GM06990 (cell line): Measurements from ENCODE around the gene CCDC57.
"Not testable (repeated sequence)": the region's sequence is repeated elsewhere in the genome, so short reads cannot be mapped to it uniquely, and the experiment has no call there.

Experiments used
- DNase-seq: peaks from one replicate; pipeline ENCODE4 v3.0.0-alpha.2; 2011; ENCODE audit not compliant: insufficient read length; ENCODE audit errors: extremely low read depth
- H3K27me3 ChIP-seq: replicated peaks from 2 replicates; pipeline ENCODE4 v1.6.0; 2011; ENCODE audit warnings: low read length; ENCODE audit not compliant: control insufficient read depth, insufficient read depth
- H3K36me3 ChIP-seq: 2 replicates; pipeline ENCODE4 v1.5.1; 2011; ENCODE audit warnings: low read length; ENCODE audit not compliant: control insufficient read depth, insufficient read depth
- H3K4me3 ChIP-seq: replicated peaks from 2 replicates; pipeline ENCODE4 v1.5.1; 2011; ENCODE audit warnings: low read depth, mild to moderate bottlenecking, control low read depth, low read length
- TF ChIP-seq, protein P1 (sequence below): IDR thresholded peaks from 2 replicates; pipeline ENCODE4 v1.5.1; 2011; ENCODE audit warnings: low read length, control low read depth, mild to moderate bottlenecking, inconsistent platforms; ENCODE audit not compliant: insufficient read depth, poor library complexity, severe bottlenecking

CCDC57 gene

DNA sequence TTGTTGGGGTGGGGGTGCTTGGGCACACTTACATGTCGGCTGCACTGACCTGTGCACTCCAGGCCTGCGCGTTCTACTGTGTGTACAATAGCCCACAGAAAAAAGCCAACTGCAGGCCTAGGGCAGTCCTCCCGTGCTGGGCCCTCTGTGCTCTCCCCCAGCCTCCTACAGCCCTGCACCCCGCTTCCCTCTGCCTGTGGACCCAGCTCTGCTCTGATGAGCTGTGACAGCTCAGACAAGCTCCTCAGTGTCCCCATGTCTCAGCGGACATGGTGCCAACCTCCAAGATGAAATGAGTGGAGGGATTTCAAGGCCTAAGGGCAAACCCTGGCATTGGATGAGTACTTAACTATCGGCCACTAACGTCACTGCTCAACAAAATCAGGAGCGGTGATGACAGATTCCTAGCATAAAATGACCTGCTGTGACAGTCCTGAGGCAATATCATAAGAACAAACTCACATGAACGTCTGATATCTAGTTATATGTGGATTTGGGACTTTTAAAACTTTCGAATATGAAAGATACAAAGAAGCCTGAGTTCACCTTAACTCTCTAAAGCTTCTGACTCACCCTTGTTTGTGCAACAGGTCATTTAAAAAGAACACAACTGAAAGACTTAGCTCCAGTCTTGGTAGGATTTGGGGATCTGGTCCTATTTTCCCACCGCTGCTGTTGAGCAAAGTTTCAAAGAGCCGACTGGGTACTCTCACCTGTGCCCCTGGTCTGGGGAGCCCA, 34.7 kb downstream of the CCDC57 start:
- Histone ChIP-seq H3K36me3 (no peaks in the 10 kb centered on the region; the same call in 1 of the 2 replicates), H3K4me3 (no peak overlapping the region), H3K27me3 (no peaks in the 10 kb centered on the region)
- TF ChIP-seq, protein P1, sequence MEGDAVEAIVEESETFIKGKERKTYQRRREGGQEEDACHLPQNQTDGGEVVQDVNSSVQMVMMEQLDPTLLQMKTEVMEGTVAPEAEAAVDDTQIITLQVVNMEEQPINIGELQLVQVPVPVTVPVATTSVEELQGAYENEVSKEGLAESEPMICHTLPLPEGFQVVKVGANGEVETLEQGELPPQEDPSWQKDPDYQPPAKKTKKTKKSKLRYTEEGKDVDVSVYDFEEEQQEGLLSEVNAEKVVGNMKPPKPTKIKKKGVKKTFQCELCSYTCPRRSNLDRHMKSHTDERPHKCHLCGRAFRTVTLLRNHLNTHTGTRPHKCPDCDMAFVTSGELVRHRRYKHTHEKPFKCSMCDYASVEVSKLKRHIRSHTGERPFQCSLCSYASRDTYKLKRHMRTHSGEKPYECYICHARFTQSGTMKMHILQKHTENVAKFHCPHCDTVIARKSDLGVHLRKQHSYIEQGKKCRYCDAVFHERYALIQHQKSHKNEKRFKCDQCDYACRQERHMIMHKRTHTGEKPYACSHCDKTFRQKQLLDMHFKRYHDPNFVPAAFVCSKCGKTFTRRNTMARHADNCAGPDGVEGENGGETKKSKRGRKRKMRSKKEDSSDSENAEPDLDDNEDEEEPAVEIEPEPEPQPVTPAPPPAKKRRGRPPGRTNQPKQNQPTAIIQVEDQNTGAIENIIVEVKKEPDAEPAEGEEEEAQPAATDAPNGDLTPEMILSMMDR = no peak
- no peak for DNase-seq

DNA sequence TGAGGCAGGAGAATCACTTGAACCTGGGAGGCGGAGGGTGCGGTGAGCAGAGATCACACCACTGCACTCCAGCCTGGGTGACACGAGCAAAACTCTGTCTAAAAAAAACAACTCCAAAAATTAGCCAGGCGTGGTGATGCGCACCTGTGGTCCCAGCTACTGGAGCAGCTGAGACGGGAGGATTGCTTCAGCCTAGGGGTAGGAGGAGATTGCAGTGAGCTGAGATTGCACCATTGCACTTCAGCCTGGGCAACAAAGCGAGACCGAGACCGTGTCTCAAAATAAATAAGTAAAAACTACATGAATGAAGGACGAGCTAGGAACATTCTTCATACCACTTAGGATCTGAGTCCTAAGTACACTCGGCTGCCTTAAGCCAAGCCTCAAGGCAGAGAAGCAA, 35.4 kb downstream of the CCDC57 start:
- H3K36me3 ChIP-seq = no peaks in the 10 kb centered on the region; the same call in 1 of the 2 replicates
- TF ChIP-seq, protein P1 = no peak
- no peak overlapping the region for H3K4me3 ChIP-seq
- no peaks in the 10 kb centered on the region for H3K27me3 ChIP-seq
- DNase-seq = no peak

- Histone ChIP-seq H3K36me3 (no peaks in the 10 kb centered on the region; the same call in 1 of the 2 replicates), H3K4me3 (no peak overlapping the region), H3K27me3 (no peaks in the 10 kb centered on the region)
- TF ChIP-seq, protein P1 = no peak
- DNase-seq = no peak
Measured at GRCh38 chr17:82175951-82176350, 36.7 kb downstream of the CCDC57 start.

DNA sequence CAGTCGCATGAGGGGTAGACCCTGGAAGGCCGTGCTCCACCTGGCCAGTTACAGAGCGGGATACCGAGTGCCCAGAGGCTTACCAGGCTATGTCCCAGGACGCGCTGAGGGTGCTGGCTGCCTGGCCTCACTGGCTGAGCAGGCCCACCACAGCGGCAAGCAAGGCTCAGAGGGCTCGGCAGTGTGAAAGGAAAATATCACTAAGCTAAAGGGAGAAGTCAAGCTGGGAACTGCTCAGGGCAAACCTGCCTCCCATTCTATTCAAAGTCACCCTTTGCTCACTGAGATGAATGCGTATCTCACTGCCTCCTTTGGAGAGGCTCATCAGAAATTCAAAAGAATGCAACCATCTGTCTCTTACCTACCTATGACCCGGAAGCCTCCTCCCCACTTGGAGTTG, 37.4 kb downstream of the CCDC57 start:
- no peak for DNase-seq
- no peak overlapping the region for H3K4me3 ChIP-seq
- TF ChIP-seq, protein P1 = no peak
- no peaks in the 10 kb centered on the region; the same call in 1 of the 2 replicates for H3K36me3 ChIP-seq
- H3K27me3 ChIP-seq = no peaks in the 10 kb centered on the region

GRCh38 chr17:82174042-82174857, 38.4 kb downstream of the CCDC57 start:
- not testable (repeated sequence) for H3K4me3 ChIP-seq, DNase-seq, H3K36me3 ChIP-seq, H3K27me3 ChIP-seq

GRCh38 chr17:82173351-82174041, 39.1 kb downstream of the CCDC57 start:
- no peaks in the 10 kb centered on the region for H3K36me3 ChIP-seq
- no peak for DNase-seq
- H3K27me3 ChIP-seq = no peaks in the 10 kb centered on the region
- no peak overlapping the region for H3K4me3 ChIP-seq
- TF ChIP-seq, protein P1 = no peak
